Cardiac fibroblast (primary cell): ENCODE results near the gene RPS21.

ENCODE experiments used
- DNase-seq, 2 donors: peaks; one replicate each; pipeline versions ENCODE4 v3.0.0 to v3.0.0-alpha.2; 2010; ENCODE audit warnings: low read depth in 2 of 2
- H3K4me3 ChIP-seq, 2 donors: replicated peaks in 1 of 2; 1 replicate in 1 of 2; 2 replicates in 1 of 2; pipeline ENCODE4 v1.5.1; 2011; ENCODE audit warnings: low read depth in 2 of 2, low read length in 2 of 2, mild to moderate bottlenecking in 2 of 2, moderate library complexity in 1 of 2
- CTCF ChIP-seq: IDR thresholded peaks from one replicate; pipeline ENCODE4 v1.5.1; 2011; ENCODE audit warnings: low read depth, mild to moderate bottlenecking, low read length, inconsistent platforms

Gene RPS21

GRCh38 chr20:62394248-62395245, 7.6 kb downstream of the RPS21 start:
- no peak overlapping the region for H3K4me3 ChIP-seq
- no peak for TF ChIP-seq CTCF
- no peak for DNase-seq

- no peak overlapping the region for H3K4me3 ChIP-seq
Observed at GRCh38 chr20:62395311-62396242, 8.7 kb downstream of the RPS21 start.

GRCh38 chr20:62396367-62397239, 9.7 kb downstream of the RPS21 start:
- H3K4me3 ChIP-seq, result no peak overlapping the region
- DNase-seq, result no peak
- no peak for TF ChIP-seq CTCF

More at GRCh38 chr20:62395311-62396242, 8.7 kb downstream of the RPS21 start:
- no peak for TF ChIP-seq CTCF
- no peak for DNase-seq

- no peak for DNase-seq
- no peak overlapping the region for H3K4me3 ChIP-seq
- no peak for TF ChIP-seq CTCF
Observed at GRCh38 chr20:62398120-62398821, 11.4 kb downstream of the RPS21 start.

GRCh38 chr20:62400021-62400420, 13.1 kb downstream of the RPS21 start:
- DNase-seq, result no peak
- TF ChIP-seq CTCF, result no peak
- H3K4me3 ChIP-seq, result no peak overlapping the region
